Skeletal muscle cell (primary cell): ENCODE measurements around the gene GPD1.

ENCODE experiments used
- DNase-seq: peaks from one replicate; pipeline ENCODE4 v3.0.0-alpha.2; 2010; ENCODE audit warnings: low read depth
- H3K4me3 ChIP-seq: 2 replicates; pipeline ENCODE4 v1.5.1; 2011; ENCODE audit warnings: low read depth, mild to moderate bottlenecking, control low read depth, low read length, moderate library complexity

The GPD1 gene

GRCh38 chr12:50103767-50104321 lies at the start of gene GPD1:
Gene GPD1, plus strand, starts transcription at chr12:50104008. Its CDS starts 43 bp downstream, at chr12:50104051.
- no peak for DNase-seq

GRCh38 chr12:50055831-50056638 lies 47.8 kb upstream of the GPD1 start:
- no peak overlapping the region for H3K4me3 ChIP-seq
- no peak for DNase-seq

More at GRCh38 chr12:50103767-50104321, at the start of gene GPD1:
- no peak within 1 kb of the TSS for H3K4me3 ChIP-seq

GRCh38 chr12:50056639-50056976 lies 47.2 kb upstream of the GPD1 start:
- no peak for DNase-seq
- peak overlapping the region; percentile 61 for H3K4me3 ChIP-seq

GRCh38 chr12:50057000-50057841 lies 46.6 kb upstream of the GPD1 start, which contains the start of gene ASIC1:
Gene ASIC1, plus strand, starts transcription at chr12:50057596. Its CDS starts 1,171 bp downstream, at chr12:50058767.
- H3K4me3 ChIP-seq, result peak within 1 kb of the TSS; percentile 61
- no peak for DNase-seq

- H3K4me3 ChIP-seq, result peak overlapping the region; percentile 61
- DNase-seq, result no peak
Observed at GRCh38 chr12:50057896-50058670, 45.7 kb upstream of the GPD1 start.

- DNase-seq, result no peak
- no peak overlapping the region for H3K4me3 ChIP-seq
Observed at GRCh38 chr12:50058743-50059312, 45.0 kb upstream of the GPD1 start.

- no peak overlapping the region for H3K4me3 ChIP-seq
- DNase-seq, result no peak
Observed at GRCh38 chr12:50059440-50060119, 44.2 kb upstream of the GPD1 start.

GRCh38 chr12:50060120-50060468 lies 43.7 kb upstream of the GPD1 start:
- H3K4me3 ChIP-seq, result no peak overlapping the region
- DNase-seq, result no peak

GRCh38 chr12:50061171-50061570 lies 42.6 kb upstream of the GPD1 start:
- H3K4me3 ChIP-seq, result no peak overlapping the region
- no peak for DNase-seq

GRCh38 chr12:50061946-50062686 lies 41.7 kb upstream of the GPD1 start:
- DNase-seq, result no peak
- no peak overlapping the region for H3K4me3 ChIP-seq

- no peak overlapping the region for H3K4me3 ChIP-seq
- DNase-seq, result no peak
Observed at GRCh38 chr12:50062728-50063460, 40.9 kb upstream of the GPD1 start.

GRCh38 chr12:50065726-50066310 lies 38.0 kb upstream of the GPD1 start:
- no peak for DNase-seq
- H3K4me3 ChIP-seq, result no peak overlapping the region

- peak; percentile 66 for DNase-seq
- H3K4me3 ChIP-seq, result no peak overlapping the region
Observed at GRCh38 chr12:50066402-50066801, 37.4 kb upstream of the GPD1 start.

GRCh38 chr12:50069069-50069468 lies 34.7 kb upstream of the GPD1 start:
- DNase-seq, result no peak
- no peak overlapping the region for H3K4me3 ChIP-seq

- no peak for DNase-seq
Observed at GRCh38 chr12:50069539-50069938, 34.3 kb upstream of the GPD1 start.

GRCh38 chr12:50070314-50071060 lies 33.3 kb upstream of the GPD1 start:
- peak; percentile 43 for DNase-seq
- no peak overlapping the region for H3K4me3 ChIP-seq

More at GRCh38 chr12:50069539-50069938, 34.3 kb upstream of the GPD1 start:
- H3K4me3 ChIP-seq, result no peak overlapping the region
